Measurements from ENCODE around the gene SCEL.

DNA sequence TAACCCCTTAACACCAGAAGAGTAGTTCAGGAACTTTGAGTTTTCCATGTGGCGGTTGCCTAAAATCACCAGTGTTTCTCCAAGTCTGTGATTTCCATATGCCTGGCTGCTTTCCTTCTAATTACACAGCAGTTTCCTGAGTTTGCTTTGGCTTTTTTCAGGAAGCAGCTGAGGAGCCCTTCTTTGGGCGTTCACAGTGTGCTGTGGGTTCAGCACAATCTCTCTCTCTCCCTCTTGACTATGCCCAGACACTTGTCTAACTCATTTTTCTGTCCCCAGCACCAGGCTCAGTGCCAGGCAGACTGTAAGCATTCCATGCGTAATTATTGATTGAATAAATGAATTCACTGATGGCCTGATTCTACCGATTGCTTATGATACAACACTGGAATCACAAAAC is 19.7 kb downstream of the SCEL start:
- no peak for TF ChIP-seq CTCF (IDR thresholded peaks at IDR 0.05)
- no peak for TF ChIP-seq POLR2A (IDR thresholded peaks at IDR 0.05)
- no peak for TF ChIP-seq POLR2AphosphoS5 (IDR thresholded peaks at IDR 0.05; ENCODE audit: insufficient read depth in 1 of 2, low read depth in 1 of 2)
